ENCODE measurements around the gene CCM2.

CCM2 gene

GRCh38 chr7:45084901-45085618, 85.1 kb downstream of the CCM2 start:
- H3K4me3 ChIP-seq (ENCODE audit: low read depth in 1 of 2, low read length in 2 of 2): no peak overlapping the region
- H3K27ac ChIP-seq (ENCODE audit: low read length): no peak overlapping the region
- DNase-seq (no peak), ATAC-seq (ENCODE audit: insufficient read depth, low read depth) (no peak)
- no peak overlapping the region for H3K4me2 ChIP-seq (ENCODE audit: insufficient read depth, low read length)
- TF ChIP-seq, protein P1, sequence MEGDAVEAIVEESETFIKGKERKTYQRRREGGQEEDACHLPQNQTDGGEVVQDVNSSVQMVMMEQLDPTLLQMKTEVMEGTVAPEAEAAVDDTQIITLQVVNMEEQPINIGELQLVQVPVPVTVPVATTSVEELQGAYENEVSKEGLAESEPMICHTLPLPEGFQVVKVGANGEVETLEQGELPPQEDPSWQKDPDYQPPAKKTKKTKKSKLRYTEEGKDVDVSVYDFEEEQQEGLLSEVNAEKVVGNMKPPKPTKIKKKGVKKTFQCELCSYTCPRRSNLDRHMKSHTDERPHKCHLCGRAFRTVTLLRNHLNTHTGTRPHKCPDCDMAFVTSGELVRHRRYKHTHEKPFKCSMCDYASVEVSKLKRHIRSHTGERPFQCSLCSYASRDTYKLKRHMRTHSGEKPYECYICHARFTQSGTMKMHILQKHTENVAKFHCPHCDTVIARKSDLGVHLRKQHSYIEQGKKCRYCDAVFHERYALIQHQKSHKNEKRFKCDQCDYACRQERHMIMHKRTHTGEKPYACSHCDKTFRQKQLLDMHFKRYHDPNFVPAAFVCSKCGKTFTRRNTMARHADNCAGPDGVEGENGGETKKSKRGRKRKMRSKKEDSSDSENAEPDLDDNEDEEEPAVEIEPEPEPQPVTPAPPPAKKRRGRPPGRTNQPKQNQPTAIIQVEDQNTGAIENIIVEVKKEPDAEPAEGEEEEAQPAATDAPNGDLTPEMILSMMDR (IDR thresholded peaks at IDR 0.05; ENCODE audit: borderline replicate concordance, extremely low read depth, low read length, poor library complexity, severe bottlenecking): no peak
- TF ChIP-seq EZH2 (IDR thresholded peaks at IDR 0.05; ENCODE audit: borderline replicate concordance, low read depth, low read length, severe bottlenecking): no peak
- no peaks in the 10 kb centered on the region for H3K79me2 ChIP-seq (ENCODE audit: insufficient read depth, low read length)
- no peak overlapping the region for H3K9ac ChIP-seq (ENCODE audit: low read depth, low read length)
- 0 out of 2 replicates have a peak, but pooled peaks cover 2% of the 10 kb centered on the region for H4K20me1 ChIP-seq (ENCODE audit: insufficient read depth, low read length)
- no peaks in the 10 kb centered on the region for H3K27me3 ChIP-seq (ENCODE audit: insufficient read depth, low read length, poor library complexity)
- no peak overlapping the region for H2AFZ ChIP-seq (ENCODE audit: low read depth, low read length)
- no peaks in the 10 kb centered on the region for H3K4me1 ChIP-seq (ENCODE audit: insufficient read depth, low read length)
- H3K36me3 ChIP-seq (ENCODE audit: insufficient read depth, low read length): no peaks in the 10 kb centered on the region
- H3K9me3 ChIP-seq (ENCODE audit: insufficient read depth, low read length, severe bottlenecking): no peaks in the 10 kb centered on the region

DNA sequence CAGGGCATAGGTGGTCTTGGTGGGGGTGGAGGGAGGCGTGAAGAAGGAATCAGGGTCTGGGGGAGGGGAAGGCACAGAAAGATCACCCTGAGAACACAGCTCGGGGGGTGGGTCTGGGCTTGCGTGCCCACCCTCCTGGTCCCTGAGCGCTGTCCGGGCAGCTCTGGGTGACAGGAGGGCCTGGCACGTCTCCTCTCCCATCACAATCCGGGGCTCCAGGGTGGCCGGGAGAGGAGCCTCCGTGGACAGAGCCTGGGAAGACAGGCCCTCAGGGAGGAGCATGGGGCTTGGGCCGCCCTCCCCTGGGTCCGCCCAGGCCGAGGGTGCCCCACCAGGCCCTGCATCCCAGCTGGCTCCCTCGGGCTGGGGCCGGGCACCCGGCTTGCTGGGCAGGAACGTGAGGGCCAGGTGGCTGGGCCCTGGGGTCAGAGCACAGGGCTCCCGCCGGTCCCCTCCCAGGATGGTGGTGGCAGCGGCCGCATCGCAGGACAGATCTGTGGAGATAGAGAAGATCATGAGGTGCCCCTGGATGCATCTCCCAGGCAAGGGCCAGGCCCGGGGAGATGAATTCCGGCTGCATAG, 85.7 kb downstream of the CCM2 start:
- Histone ChIP-seq H3K27ac (ENCODE audit: low read length) (no peak overlapping the region), H3K4me3 (ENCODE audit: low read depth in 1 of 2, low read length in 2 of 2) (no peak overlapping the region), H3K9me3 (ENCODE audit: insufficient read depth, low read length, severe bottlenecking) (no peaks in the 10 kb centered on the region), H3K27me3 (ENCODE audit: insufficient read depth, low read length, poor library complexity) (no peaks in the 10 kb centered on the region), H3K9ac (ENCODE audit: low read depth, low read length) (no peak overlapping the region), H3K4me2 (ENCODE audit: insufficient read depth, low read length) (no peak overlapping the region), H3K4me1 (ENCODE audit: insufficient read depth, low read length) (no peaks in the 10 kb centered on the region), H3K36me3 (ENCODE audit: insufficient read depth, low read length) (no peaks in the 10 kb centered on the region), H2AFZ (ENCODE audit: low read depth, low read length) (no peak overlapping the region), H3K79me2 (ENCODE audit: insufficient read depth, low read length) (no peaks in the 10 kb centered on the region), H4K20me1 (ENCODE audit: insufficient read depth, low read length) (0 out of 2 replicates have a peak, but pooled peaks cover 2% of the 10 kb centered on the region)
- TF ChIP-seq, protein P1 (IDR thresholded peaks at IDR 0.05; ENCODE audit: borderline replicate concordance, extremely low read depth, low read length, poor library complexity, severe bottlenecking): no peak
- ATAC-seq (ENCODE audit: insufficient read depth, low read depth) (no peak), DNase-seq (no peak)

- DNase-seq: no peak
- Histone ChIP-seq H3K9me3 (ENCODE audit: insufficient read depth, low read length, severe bottlenecking) (no peaks in the 10 kb centered on the region), H2AFZ (ENCODE audit: low read depth, low read length) (no peak overlapping the region), H3K79me2 (ENCODE audit: insufficient read depth, low read length) (no peaks in the 10 kb centered on the region), H3K9ac (ENCODE audit: low read depth, low read length) (no peak overlapping the region), H3K4me1 (ENCODE audit: insufficient read depth, low read length) (no peaks in the 10 kb centered on the region), H4K20me1 (ENCODE audit: insufficient read depth, low read length) (no peaks in the 10 kb centered on the region), H3K36me3 (ENCODE audit: insufficient read depth, low read length) (no peaks in the 10 kb centered on the region), H3K27ac (ENCODE audit: low read length) (no peak overlapping the region), H3K4me3 (ENCODE audit: low read depth in 1 of 2, low read length in 2 of 2) (no peak overlapping the region), H3K4me2 (ENCODE audit: insufficient read depth, low read length) (no peak overlapping the region), H3K27me3 (ENCODE audit: insufficient read depth, low read length, poor library complexity) (no peaks in the 10 kb centered on the region)
- no peak for ATAC-seq (ENCODE audit: insufficient read depth, low read depth)
- TF ChIP-seq, protein P1 (IDR thresholded peaks at IDR 0.05; ENCODE audit: borderline replicate concordance, extremely low read depth, low read length, poor library complexity, severe bottlenecking): no peak
- no peak for TF ChIP-seq EZH2 (IDR thresholded peaks at IDR 0.05; ENCODE audit: borderline replicate concordance, low read depth, low read length, severe bottlenecking)
These were observed 86.5 kb downstream of the CCM2 start for GRCh38 chr7:45086331-45087065.

Data from DND-41 (cell line).